HG03159 (cell line): Measurements from ENCODE around the gene YWHAG.
"Not testable (repeated sequence)": the region's sequence is repeated elsewhere in the genome, so short reads cannot be mapped to it uniquely, and the experiment has no call there.

Source experiments
- ATAC-seq: cut with Tn5 transposase; IDR thresholded peaks from one replicate; pipeline ENCODE4 v1.9.1; 2021; ENCODE audit warnings: mild to moderate bottlenecking, moderate library complexity; ENCODE audit not compliant: unreplicated experiment

Gene YWHAG

DNA sequence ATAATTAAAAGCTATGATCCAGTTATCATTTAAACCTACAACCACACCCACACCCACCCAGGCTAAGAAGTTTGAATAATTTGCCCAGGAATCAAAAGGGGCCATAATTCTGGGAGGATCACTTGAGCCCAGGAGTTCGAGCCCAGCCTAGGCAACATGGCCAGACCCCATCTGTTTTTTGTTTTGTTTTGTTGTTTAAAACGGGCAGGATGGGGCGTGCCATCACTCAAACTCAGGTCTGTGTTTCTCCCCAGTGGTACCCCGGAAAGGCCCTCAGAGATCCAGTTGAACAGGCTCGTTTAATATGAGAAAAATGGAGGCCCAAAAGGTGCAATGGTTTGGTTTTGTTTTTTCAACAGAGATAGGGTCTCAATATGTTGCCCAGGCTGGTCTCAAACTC lies 33.0 kb downstream of the YWHAG start:
- no peak for ATAC-seq

DNA sequence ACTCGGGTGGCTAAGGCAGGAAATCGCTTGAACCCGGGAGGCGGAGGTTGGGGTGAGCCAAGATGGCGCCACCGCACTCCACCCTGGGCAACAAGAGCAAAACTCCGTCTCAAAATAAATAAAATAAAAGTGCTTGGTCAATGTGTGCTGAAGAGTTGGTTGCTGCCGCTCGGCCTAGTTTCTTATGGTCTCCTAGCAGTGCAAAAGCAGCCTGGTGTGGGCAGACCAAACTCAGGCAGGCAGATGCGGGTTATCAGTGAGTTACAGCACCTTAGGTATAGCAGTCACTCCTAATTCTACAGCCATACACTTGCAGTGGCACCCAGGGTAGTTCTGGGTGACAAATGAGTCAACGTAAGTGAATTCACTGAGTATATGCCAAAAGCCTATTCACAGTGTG lies 33.7 kb downstream of the YWHAG start:
- no peak for ATAC-seq

- peak; percentile 46 for ATAC-seq
Measured at GRCh38 chr7:76318488-76319353, 40.1 kb downstream of the YWHAG start.

DNA sequence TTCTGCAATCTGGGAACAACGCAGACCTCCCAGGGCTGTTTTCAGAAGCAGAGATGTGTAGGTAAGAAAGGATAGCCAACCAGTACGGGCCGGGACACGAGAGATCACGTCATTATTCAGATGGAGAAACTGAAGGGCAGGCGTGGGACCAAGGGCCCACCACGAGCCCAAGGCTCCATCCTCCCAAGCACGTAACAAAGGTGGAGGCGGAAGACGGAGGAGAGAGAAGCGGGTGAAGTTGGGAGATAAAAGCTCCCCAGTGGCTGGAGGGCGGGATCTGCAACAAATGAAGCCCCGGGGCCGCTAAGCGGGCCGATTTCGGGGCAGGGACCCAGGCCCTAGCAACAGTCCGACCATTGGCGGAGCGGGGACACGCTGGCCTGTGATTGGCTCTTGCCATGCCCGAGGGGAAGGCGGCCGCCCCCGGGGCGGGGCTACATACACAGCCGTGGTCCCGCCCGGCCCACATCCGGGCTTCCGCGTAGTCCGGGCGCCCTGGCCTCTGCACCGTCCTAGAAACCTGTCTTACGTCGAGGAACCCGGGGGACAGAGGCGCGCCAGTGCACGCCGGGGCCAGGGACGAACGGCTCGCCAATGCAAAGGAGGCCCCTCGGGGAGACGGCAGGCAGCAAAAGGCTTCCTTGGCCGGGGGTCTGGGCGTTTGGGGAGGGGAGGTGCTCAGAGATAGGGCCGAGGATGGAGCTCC lies 40.9 kb downstream of the YWHAG start:
- ATAC-seq = peak; percentile 90

DNA sequence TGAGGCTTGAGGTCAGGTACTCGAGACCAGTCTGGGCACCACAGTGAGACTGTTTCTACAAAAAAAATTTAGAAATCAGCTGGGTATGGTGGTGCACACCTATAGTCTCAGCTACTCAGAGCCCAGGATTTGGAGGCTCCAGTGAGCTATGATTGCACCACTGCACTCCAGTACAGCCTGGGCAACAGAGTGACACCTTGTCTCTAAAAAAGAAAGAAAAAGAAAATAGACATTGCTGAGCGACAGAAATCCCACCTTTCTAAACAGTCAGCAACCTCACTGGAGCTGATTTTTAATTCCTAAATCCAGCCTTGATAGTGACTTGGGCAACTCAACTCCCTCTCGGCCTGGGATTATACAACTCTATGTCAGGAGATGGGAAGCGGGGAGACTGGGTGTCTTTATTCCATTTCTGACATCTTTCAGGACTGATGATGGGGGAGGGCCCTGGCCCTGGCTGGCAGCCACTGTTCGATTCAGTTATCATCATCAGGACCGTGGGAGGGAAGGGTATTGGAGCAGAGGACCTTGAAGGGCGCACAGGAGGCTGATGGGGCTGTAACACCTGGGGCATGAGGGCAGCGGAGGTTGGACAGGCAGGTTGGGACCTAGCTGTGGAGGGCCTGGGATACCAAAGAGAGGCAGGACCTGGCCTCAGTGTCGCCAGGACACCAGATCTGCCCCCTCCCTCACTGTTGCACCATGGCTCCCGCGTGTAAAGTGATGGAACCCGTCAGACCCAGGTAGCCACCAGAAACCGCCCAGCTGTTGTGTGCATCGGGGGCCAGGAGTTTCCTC lies 41.6 kb downstream of the YWHAG start:
- no peak for ATAC-seq

DNA sequence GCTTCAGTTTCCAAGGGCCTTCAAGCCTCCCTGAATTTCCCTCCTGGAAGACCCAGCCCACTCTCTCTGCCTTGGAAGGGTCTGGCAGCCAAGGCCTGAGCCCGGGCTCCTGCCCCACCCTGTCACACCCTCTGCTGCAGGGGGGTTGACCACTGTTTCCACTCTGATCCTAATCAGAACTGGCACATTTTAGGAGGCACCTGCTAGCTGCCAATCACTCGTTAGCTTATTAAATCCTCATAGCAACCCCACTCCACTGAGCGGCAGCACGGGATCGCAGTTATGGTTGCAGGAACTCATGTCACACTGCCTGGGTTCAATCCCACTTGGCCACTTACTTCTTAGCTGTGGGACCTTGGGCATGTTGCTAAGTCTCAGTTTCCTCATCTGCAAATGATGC lies 43.4 kb downstream of the YWHAG start:
- ATAC-seq = no peak

DNA sequence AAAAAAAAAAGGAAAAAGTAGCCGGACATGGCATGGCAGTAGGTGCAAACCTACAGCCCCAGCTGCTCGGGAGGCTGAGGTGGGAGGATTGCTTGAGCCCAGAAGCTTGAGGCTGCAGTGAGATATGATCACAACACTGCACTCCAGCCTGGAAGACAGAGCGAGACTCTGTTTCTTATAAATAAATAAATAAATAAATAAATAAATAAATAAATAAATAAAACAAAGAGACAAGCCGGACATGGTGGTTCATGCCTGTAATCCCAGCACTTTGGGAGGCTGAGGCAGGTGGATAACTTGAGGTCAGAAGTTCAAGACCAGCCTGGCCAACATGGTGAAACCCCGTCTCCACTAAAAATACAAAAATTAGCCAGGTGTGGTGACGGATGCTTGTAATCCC lies 44.1 kb downstream of the YWHAG start:
- not testable (repeated sequence) for ATAC-seq

DNA sequence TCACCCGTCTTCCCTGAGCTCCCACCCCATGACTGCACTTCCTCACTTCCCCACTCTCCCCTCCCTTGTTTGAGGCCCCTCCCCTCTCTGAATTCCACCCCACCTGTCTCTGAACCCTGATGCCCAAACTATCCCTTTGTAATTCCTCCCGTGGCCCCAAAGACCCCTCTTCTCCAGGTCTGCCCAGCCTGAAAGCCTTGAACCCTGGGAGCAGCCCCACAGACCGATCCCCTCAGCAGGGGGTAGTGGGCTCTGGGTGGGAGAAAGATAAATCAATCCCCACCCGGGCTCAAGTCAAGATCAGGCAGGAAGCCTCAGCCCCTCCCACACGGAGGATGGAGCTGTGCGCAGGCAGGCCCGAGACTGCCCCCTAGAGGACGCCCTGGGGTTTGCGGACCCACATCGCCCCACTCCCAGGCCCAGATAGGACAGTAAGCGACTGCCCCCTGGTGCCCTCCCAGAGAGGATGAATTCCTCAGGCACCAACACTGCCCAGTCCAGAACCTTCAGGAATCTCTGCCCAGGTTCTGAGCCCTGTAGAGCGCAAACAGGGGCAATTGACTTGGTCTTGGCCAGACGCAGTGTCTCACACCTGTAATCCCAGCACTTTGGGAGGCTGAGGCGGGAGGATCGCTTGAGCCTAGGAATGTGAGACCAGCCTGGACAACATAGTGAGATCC lies 44.6 kb downstream of the YWHAG start:
- peak; percentile 43 for ATAC-seq

- not testable (repeated sequence) for ATAC-seq
Measured at GRCh38 chr7:76311838-76312237, 47.0 kb downstream of the YWHAG start.

- ATAC-seq = no peak
Measured at GRCh38 chr7:76310102-76310957, 48.5 kb downstream of the YWHAG start.

GRCh38 chr7:76309341-76310101 lies 49.3 kb downstream of the YWHAG start:
- ATAC-seq = not testable (repeated sequence)

GRCh38 chr7:76308874-76309273 lies 49.9 kb downstream of the YWHAG start:
- not testable (repeated sequence) for ATAC-seq

DNA sequence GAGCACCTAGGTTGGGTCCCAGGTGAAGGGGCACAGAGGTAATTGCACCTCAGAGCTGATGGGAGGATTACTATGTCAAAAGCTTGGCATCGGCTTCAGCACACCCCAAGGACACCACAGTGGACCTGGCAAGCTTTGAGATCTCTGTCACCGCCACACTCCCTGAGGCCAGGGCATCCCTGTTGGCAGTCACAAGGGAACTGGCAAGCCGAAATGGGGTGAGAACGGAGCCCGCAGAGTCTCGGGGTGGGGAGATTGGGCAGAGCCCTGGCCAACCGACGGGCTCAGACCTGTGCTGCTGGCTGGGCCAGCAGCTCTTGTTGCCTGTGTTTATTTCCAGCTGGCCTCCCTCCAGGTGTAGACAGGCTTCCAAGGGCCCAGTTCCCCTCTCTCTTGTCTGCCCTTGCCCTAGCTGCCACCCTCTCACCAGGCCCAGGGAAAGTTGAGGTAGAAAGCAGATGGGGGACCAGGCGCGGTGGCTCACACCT lies 53.9 kb downstream of the YWHAG start:
- ATAC-seq = no peak

DNA sequence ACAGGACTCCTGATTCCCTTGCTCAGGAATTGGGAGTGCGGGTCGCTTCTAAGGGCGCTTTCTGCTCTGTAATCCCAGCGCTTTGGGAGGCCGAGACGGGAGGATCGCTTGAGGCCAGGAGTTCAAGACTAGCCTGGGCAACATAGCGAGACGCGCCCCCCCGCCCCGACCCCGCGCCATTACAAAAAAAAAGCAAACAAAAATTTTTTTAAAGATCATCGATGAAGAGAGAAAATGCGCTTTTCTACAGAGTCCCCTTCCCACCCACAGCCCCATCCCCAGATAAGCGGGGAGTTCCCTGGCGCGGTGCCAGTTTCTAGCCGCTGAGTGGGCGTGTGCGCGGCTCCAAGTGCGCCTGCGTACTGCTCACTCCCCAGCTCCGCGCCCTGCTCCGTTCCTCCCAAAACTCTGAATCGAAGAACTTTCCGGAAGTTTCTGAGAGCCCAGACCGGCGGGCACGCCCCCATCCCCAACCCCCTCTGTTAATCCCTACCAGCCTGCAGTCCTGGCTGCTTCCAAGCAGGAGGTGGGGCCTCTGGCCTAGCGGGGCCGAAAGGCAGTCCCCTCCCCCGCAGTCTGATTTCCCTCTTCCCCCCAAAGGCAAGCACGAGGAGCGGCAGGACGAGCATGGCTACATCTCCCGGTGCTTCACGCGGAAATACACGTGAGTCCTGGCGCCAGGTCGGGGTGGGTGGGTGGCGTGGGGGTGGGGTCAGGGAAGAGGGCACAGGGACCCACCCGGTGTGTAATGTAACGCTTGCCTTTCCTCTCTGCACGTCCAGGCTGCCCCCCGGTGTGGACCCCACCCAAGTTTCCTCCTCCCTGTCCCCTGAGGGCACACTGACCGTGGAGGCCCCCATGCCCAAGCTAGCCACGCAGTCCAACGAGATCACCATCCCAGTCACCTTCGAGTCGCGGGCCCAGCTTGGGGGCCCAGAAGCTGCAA lies 55.3 kb downstream of the YWHAG start:
- ATAC-seq = no peak

GRCh38 chr7:76302347-76303201 lies 56.2 kb downstream of the YWHAG start, which contains the start of gene HSPB1:
TSS of gene HSPB1 (plus strand) at chr7:76302673. CDS start at chr7:76302713, 40 bp downstream.
- peak; percentile 56 for ATAC-seq

- no peak for ATAC-seq
Measured at GRCh38 chr7:76301000-76301399, 57.8 kb downstream of the YWHAG start.
